Dendritic cell treated with granulocyte-macrophage colony-stimulating factor and Interleukin-4, amounts not matched to agents 40 ng/mL and 50 ng/mL, for 4 days (primary cell): ENCODE results near the gene TCEA2.
"Not testable (repeated sequence)": the region's sequence is repeated elsewhere in the genome, so short reads cannot be mapped to it uniquely, and the experiment has no call there.

Source experiments
- H3K27ac Mint-ChIP-seq: one replicate; pipeline ENCODE4 v1.8.0; 2022; ENCODE audit warnings: mild to moderate bottlenecking, mixed read lengths
- H3K27me3 Mint-ChIP-seq: one replicate; pipeline ENCODE4 v1.8.0; 2022; ENCODE audit warnings: mild to moderate bottlenecking, mixed read lengths
- H3K36me3 Mint-ChIP-seq: one replicate; pipeline ENCODE4 v1.8.0; 2022; ENCODE audit warnings: low read depth, mixed read lengths
- H3K4me1 Mint-ChIP-seq: one replicate; pipeline ENCODE4 v1.8.0; 2022; ENCODE audit warnings: low read depth, mixed read lengths
- H3K4me3 Mint-ChIP-seq: one replicate; pipeline ENCODE4 v1.8.0; 2022; ENCODE audit warnings: mild to moderate bottlenecking, moderate library complexity, mixed read lengths
- H3K9me3 Mint-ChIP-seq: one replicate; pipeline ENCODE4 v1.8.0; 2022; ENCODE audit warnings: mixed read lengths
- intact Hi-C: fragments of 100-400 bp; cut with micrococcal nuclease; formaldehyde crosslinking; loops from one replicate; pipeline ENCODE4 v1.15.0; 2022

TCEA2 gene

GRCh38 chr20:64111841-64112641, 49.0 kb downstream of the TCEA2 start:
- intact Hi-C loops, result no loop called here
- Mint-ChIP-seq H3K27me3 (peaks cover 34% of the 10 kb centered on the region), H3K36me3 (no peaks in the 10 kb centered on the region), H3K9me3 (no peaks in the 10 kb centered on the region), H3K4me1 (peaks cover 20% of the 10 kb centered on the region), H3K27ac (no peak overlapping the region), H3K4me3 (no peak overlapping the region)

- H3K4me1 Mint-ChIP-seq, result peaks cover 16% of the 10 kb centered on the region
- intact Hi-C loops, result no loop called here
- no peaks in the 10 kb centered on the region for H3K36me3 Mint-ChIP-seq
These were observed 49.9 kb downstream of the TCEA2 start for GRCh38 chr20:64112691-64113443.

GRCh38 chr20:64113444-64113775, 50.4 kb downstream of the TCEA2 start:
- H3K27ac Mint-ChIP-seq, result no peak overlapping the region
- peaks cover 11% of the 10 kb centered on the region for H3K4me1 Mint-ChIP-seq
- intact Hi-C loops, result no loop called here
- H3K27me3 Mint-ChIP-seq, result peaks cover 20% of the 10 kb centered on the region
- H3K36me3 Mint-ChIP-seq, result no peaks in the 10 kb centered on the region
- H3K9me3 Mint-ChIP-seq, result no peaks in the 10 kb centered on the region
- H3K4me3 Mint-ChIP-seq, result no peak overlapping the region

More at GRCh38 chr20:64112691-64113443, 49.9 kb downstream of the TCEA2 start:
- H3K4me3 Mint-ChIP-seq, result no peak overlapping the region
- H3K9me3 Mint-ChIP-seq, result no peaks in the 10 kb centered on the region
- H3K27ac Mint-ChIP-seq, result no peak overlapping the region
- H3K27me3 Mint-ChIP-seq, result peaks cover 26% of the 10 kb centered on the region

- no peak overlapping the region for H3K4me3 Mint-ChIP-seq
- H3K27me3 Mint-ChIP-seq, result peaks cover 16% of the 10 kb centered on the region
- no peak overlapping the region for H3K27ac Mint-ChIP-seq
- intact Hi-C loops, result no loop called here
- no peaks in the 10 kb centered on the region for H3K36me3 Mint-ChIP-seq
- no peaks in the 10 kb centered on the region for H3K9me3 Mint-ChIP-seq
- peaks cover 10% of the 10 kb centered on the region for H3K4me1 Mint-ChIP-seq
These were observed 50.9 kb downstream of the TCEA2 start for GRCh38 chr20:64113796-64114355.

- no peak overlapping the region for H3K4me3 Mint-ChIP-seq
These were observed 51.5 kb downstream of the TCEA2 start for GRCh38 chr20:64114356-64114971.

GRCh38 chr20:64115171-64115911, 52.3 kb downstream of the TCEA2 start:
- H3K9me3 Mint-ChIP-seq, result no peaks in the 10 kb centered on the region
- no peaks in the 10 kb centered on the region for H3K36me3 Mint-ChIP-seq
- no peak overlapping the region for H3K4me3 Mint-ChIP-seq
- H3K4me1 Mint-ChIP-seq, result peaks cover 15% of the 10 kb centered on the region
- H3K27me3 Mint-ChIP-seq, result peaks cover 15% of the 10 kb centered on the region
- intact Hi-C loops, result no loop called here
- no peak overlapping the region for H3K27ac Mint-ChIP-seq

More at GRCh38 chr20:64114356-64114971, 51.5 kb downstream of the TCEA2 start:
- H3K27ac Mint-ChIP-seq, result no peak overlapping the region
- intact Hi-C loops, result no loop called here
- no peaks in the 10 kb centered on the region for H3K9me3 Mint-ChIP-seq
- peaks cover 12% of the 10 kb centered on the region for H3K27me3 Mint-ChIP-seq
- peaks cover 10% of the 10 kb centered on the region for H3K4me1 Mint-ChIP-seq
- no peaks in the 10 kb centered on the region for H3K36me3 Mint-ChIP-seq

- Mint-ChIP-seq H3K36me3 (no peaks in the 10 kb centered on the region), H3K27me3 (peaks cover 15% of the 10 kb centered on the region), H3K4me1 (peaks cover 15% of the 10 kb centered on the region), H3K27ac (no peak overlapping the region), H3K4me3 (no peak overlapping the region), H3K9me3 (no peaks in the 10 kb centered on the region)
- intact Hi-C loops, result no loop called here
These were observed 53.0 kb downstream of the TCEA2 start for GRCh38 chr20:64116016-64116415.

- no peak overlapping the region for H3K27ac Mint-ChIP-seq
These were observed 53.8 kb downstream of the TCEA2 start for GRCh38 chr20:64116541-64117431.

GRCh38 chr20:64117432-64117777, 54.4 kb downstream of the TCEA2 start:
- H3K27ac Mint-ChIP-seq, H3K4me1 Mint-ChIP-seq, intact Hi-C loops, H3K36me3 Mint-ChIP-seq, H3K4me3 Mint-ChIP-seq, H3K9me3 Mint-ChIP-seq: not testable (repeated sequence)
- H3K27me3 Mint-ChIP-seq, result peaks cover 21% of the 10 kb centered on the region

More at GRCh38 chr20:64116541-64117431, 53.8 kb downstream of the TCEA2 start:
- intact Hi-C loops, result no loop called here
- peaks cover 13% of the 10 kb centered on the region for H3K4me1 Mint-ChIP-seq
- no peaks in the 10 kb centered on the region for H3K36me3 Mint-ChIP-seq
- H3K4me3 Mint-ChIP-seq, result no peak overlapping the region
- H3K9me3 Mint-ChIP-seq, result no peaks in the 10 kb centered on the region
- peaks cover 20% of the 10 kb centered on the region for H3K27me3 Mint-ChIP-seq

- no peak overlapping the region for H3K4me3 Mint-ChIP-seq
- intact Hi-C loops, result no loop called here
- H3K4me1 Mint-ChIP-seq, result peaks cover 6% of the 10 kb centered on the region
- peaks cover 27% of the 10 kb centered on the region for H3K27me3 Mint-ChIP-seq
- H3K9me3 Mint-ChIP-seq, result no peaks in the 10 kb centered on the region
- H3K36me3 Mint-ChIP-seq, result no peaks in the 10 kb centered on the region
- H3K27ac Mint-ChIP-seq, result no peak overlapping the region
These were observed 56.3 kb downstream of the TCEA2 start for GRCh38 chr20:64119301-64119680.

- Mint-ChIP-seq H3K27ac (no peak overlapping the region), H3K9me3 (no peaks in the 10 kb centered on the region), H3K27me3 (peaks cover 29% of the 10 kb centered on the region), H3K36me3 (no peaks in the 10 kb centered on the region), H3K4me1 (peaks cover 6% of the 10 kb centered on the region), H3K4me3 (no peak overlapping the region)
- intact Hi-C loops, result loop anchor here (1.0 to 5.0 kb wide), 3 partner anchors 37 to 138 kb away; partner anchors contain the start of gene PRPF6
These were observed 56.8 kb downstream of the TCEA2 start for GRCh38 chr20:64119681-64120341.

- Mint-ChIP-seq H3K9me3 (no peaks in the 10 kb centered on the region), H3K4me3 (no peak overlapping the region), H3K36me3 (no peaks in the 10 kb centered on the region), H3K4me1 (peaks cover 6% of the 10 kb centered on the region), H3K27me3 (peaks cover 28% of the 10 kb centered on the region), H3K27ac (no peak overlapping the region)
- intact Hi-C loops, result loop anchor here (5.0 kb wide), 1 partner anchor 139 kb away; the partner anchor contains the start of gene PRPF6
These were observed 58.6 kb downstream of the TCEA2 start for GRCh38 chr20:64121586-64121985.
